LNCAP (cell line): ENCODE results near the gene TMEM132D.

Source experiments
- CTCF ChIP-seq: fragments of 450-650 bp; IDR thresholded peaks from 2 replicates; pipeline ENCODE4 v1.5.1; 2017; ENCODE audit warnings: mild to moderate bottlenecking

Gene TMEM132D

GRCh38 chr12:129672110-129672509, 231.7 kb downstream of the TMEM132D start:
- TF ChIP-seq CTCF, result no peak

GRCh38 chr12:129670256-129670920, 233.4 kb downstream of the TMEM132D start:
- TF ChIP-seq CTCF, result no peak

GRCh38 chr12:129665414-129665813, 238.4 kb downstream of the TMEM132D start:
- TF ChIP-seq CTCF, result no peak

DNA sequence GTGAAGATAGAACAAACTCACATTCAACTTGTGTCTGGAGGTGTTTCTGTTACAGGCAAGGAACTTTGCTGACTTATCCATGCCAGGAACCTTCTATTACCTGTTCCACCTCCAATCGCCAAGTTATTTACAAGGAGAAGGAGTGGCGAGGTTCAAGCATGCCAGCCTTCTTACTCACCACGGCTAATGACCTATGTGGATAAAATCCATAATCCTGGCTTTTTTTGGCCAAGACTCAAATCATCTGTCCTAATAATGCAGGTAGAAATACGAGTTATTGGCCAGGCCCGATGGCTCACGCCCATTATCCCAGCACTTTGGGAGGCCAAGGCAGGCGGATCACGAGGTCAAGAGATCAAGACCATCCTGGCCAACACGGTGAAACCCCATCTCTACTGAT, 241.6 kb downstream of the TMEM132D start:
- no peak for TF ChIP-seq CTCF

- no peak for TF ChIP-seq CTCF
Observed at GRCh38 chr12:129660946-129661345, 242.9 kb downstream of the TMEM132D start.

DNA sequence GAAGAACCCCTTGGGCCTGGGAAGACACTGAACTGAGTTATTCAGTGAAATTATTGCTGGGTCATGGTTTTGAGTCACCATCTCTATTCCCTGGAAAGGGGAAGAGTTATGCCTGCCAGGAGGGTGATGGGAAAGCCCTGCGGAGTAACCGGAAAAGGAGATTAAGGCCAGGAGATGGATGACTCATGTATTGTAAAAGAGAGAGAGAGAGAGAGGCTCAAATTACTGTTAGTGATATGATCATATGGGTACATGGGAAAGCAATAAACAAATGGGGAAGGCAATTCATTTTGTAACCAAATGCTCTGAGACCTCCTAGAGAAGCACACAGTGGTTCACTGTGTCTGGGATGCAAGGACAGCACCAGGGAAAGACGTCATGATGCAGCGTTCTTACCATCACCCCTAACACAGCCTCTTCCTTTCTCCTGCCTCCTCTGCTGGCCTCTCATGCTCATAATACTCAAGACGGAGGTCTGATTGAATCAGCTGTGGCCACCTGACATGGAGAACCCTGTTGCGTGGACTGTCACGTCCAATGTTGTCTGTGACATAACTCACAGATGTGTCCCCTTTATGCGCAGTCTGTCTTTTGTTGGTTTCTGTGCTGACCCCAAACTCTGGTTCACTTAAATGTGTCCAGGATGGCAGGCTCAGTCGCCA, 243.7 kb downstream of the TMEM132D start:
- no peak for TF ChIP-seq CTCF

DNA sequence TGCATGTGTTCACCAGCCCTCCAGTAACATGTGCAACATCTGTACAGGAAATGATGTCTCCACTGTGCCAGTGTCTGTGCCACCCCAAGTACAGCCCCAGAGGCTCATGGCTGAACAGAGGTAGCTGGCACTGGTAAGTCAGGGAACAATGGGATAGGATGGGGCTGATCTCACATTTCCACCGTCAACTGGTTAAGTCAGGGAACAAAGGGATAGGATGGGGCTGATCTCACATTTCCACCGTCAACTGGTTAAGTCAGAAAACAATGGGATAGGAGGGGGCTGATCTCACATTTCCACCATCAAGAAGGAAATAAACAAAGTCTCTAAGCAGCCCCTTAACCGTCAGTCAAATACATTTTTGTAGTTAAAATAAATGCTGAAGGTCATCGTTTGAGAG, 246.6 kb downstream of the TMEM132D start:
- TF ChIP-seq CTCF, result no peak
